Keratinocyte (primary cell): ENCODE results near the gene TTC14. TPM values are rescaled to one million over a fixed set of nuclear protein-coding genes. Genes with fewer than 3 reads are reported as not detected.

Source experiments
- DNase-seq: peaks from one replicate; pipeline ENCODE4 v3.0.0-alpha.2; 2011; ENCODE audit warnings: low read depth, missing footprints, low spot score
- FAIRE-seq: peaks from 2 replicates; lab custom pipeline; 2011; peaks lifted over from hg19 to GRCh38; lab: Jason Lieb, UNC
- H2AFZ ChIP-seq: 2 replicates; pipeline ENCODE4 v1.6.0; 2012; ENCODE audit warnings: low read length, control low read depth, inconsistent platforms; ENCODE audit not compliant: control insufficient read depth
- H3K27ac ChIP-seq: 2 replicates; pipeline ENCODE4 v1.5.1; 2011; ENCODE audit warnings: low read length; ENCODE audit not compliant: control insufficient read depth, insufficient read depth
- H3K27me3 ChIP-seq: 3 replicates; pipeline ENCODE4 v1.6.0; 2011; ENCODE audit warnings: low read length; ENCODE audit not compliant: control insufficient read depth, insufficient read depth; ENCODE audit errors: extremely low read depth
- H3K36me3 ChIP-seq, 2 experiments: 2 replicates in 1 of 2; 3 replicates in 1 of 2; pipeline ENCODE4 v1.5.1; 2011; ENCODE audit warnings: low read length in 2 of 2, mild to moderate bottlenecking in 1 of 2; ENCODE audit not compliant: control insufficient read depth in 2 of 2, insufficient read depth in 2 of 2; ENCODE audit errors: extremely low read depth in 1 of 2
- H3K4me1 ChIP-seq: 3 replicates; pipeline ENCODE4 v1.5.1; 2011; ENCODE audit warnings: low read length; ENCODE audit not compliant: control insufficient read depth, insufficient read depth; ENCODE audit errors: extremely low read depth
- H3K4me2 ChIP-seq: 3 replicates; pipeline ENCODE4 v1.6.0; 2011; ENCODE audit warnings: low read depth, low read length; ENCODE audit not compliant: control insufficient read depth, insufficient read depth; ENCODE audit errors: extremely low read depth
- H3K4me3 ChIP-seq, 3 experiments: fragments of 200-600 bp in 1 of 3; sonication (generic) in 1 of 3; 2 replicates in 2 of 3; 3 replicates in 1 of 3; pipeline ENCODE4 v1.5.1; 2011 to 2016; ENCODE audit warnings: low read length in 3 of 3, mild to moderate bottlenecking in 3 of 3, control low read depth in 2 of 3, inconsistent platforms in 1 of 3, low read depth in 1 of 3, mixed read lengths in 1 of 3, mixed run types in 1 of 3, moderate library complexity in 1 of 3; ENCODE audit not compliant: control insufficient read depth in 2 of 3, insufficient read depth in 2 of 3; ENCODE audit errors: extremely low read depth in 1 of 3
- H3K79me2 ChIP-seq: 2 replicates; pipeline ENCODE4 v1.6.0; 2012; ENCODE audit warnings: low read length; ENCODE audit not compliant: control insufficient read depth, insufficient read depth
- H3K9ac ChIP-seq: 3 replicates; pipeline ENCODE4 v1.6.0; 2011; ENCODE audit warnings: low read length; ENCODE audit not compliant: control insufficient read depth, insufficient read depth; ENCODE audit errors: extremely low read depth
- H3K9me1 ChIP-seq: 3 replicates; pipeline ENCODE4 v1.6.0; 2011; ENCODE audit warnings: low read length; ENCODE audit not compliant: control insufficient read depth, insufficient read depth; ENCODE audit errors: extremely low read depth
- H3K9me3 ChIP-seq: 2 replicates; pipeline ENCODE4 v1.5.1; 2012; ENCODE audit warnings: low read depth, low read length; ENCODE audit not compliant: control insufficient read depth
- H4K20me1 ChIP-seq: 3 replicates; pipeline ENCODE4 v1.6.0; 2011; ENCODE audit warnings: low read length; ENCODE audit not compliant: control insufficient read depth, insufficient read depth; ENCODE audit errors: extremely low read depth
- CTCF ChIP-seq, 3 experiments: IDR thresholded peaks in 1 of 3; conservative IDR thresholded peaks in 1 of 3; optimal IDR thresholded peaks in 1 of 3; 2 replicates in 2 of 3; 3 replicates in 1 of 3; pipeline versions ENCODE3 to v1.5.1; 2011; ENCODE audit warnings: low read length in 3 of 3, mild to moderate bottlenecking in 3 of 3, moderate library complexity in 2 of 3, control low read depth in 1 of 3, inconsistent platforms in 1 of 3; ENCODE audit not compliant: insufficient read depth in 2 of 3; ENCODE audit errors: extremely low read depth in 1 of 3
- EZH2 ChIP-seq: IDR thresholded peaks from one replicate; pipeline ENCODE4 v1.6.1; 2012; ENCODE audit warnings: inconsistent platforms, mild to moderate bottlenecking, low read length, moderate library complexity
- dilution Hi-C: fragments of 300-500 bp; cut with MboI; formaldehyde crosslinking; loops from one replicate; pipeline ENCODE4 v1.7.0; 2020; ENCODE audit warnings: low sequenced_read_pairs; ENCODE audit not compliant: extremely low pct_ligation_motif_present
- polyA plus RNA-seq, 5 experiments: library from polyadenylated mRNA; depleted of rRNA in 3 of 5; stranded (reverse) in 3 of 5; stranded (forward) in 1 of 5; unstranded in 1 of 5; fragments of >200 nt; gene quantifications; 1 replicate in 1 of 5; 2 replicates in 3 of 5; 3 replicates in 1 of 5; pipeline versions ENCODE4 v1.2.1 to v1.2.3, GENCODE V29; 2011 to 2012; ENCODE audit warnings: missing spikeins in 2 of 5, low read depth in 1 of 5, low replicate concordance in 1 of 5

TTC14 gene
- polyA plus RNA-seq, 1 donor (not counting 4 experiments of a cell fraction or from before 2014, with no cell fraction given) = 30.5 TPM

DNA sequence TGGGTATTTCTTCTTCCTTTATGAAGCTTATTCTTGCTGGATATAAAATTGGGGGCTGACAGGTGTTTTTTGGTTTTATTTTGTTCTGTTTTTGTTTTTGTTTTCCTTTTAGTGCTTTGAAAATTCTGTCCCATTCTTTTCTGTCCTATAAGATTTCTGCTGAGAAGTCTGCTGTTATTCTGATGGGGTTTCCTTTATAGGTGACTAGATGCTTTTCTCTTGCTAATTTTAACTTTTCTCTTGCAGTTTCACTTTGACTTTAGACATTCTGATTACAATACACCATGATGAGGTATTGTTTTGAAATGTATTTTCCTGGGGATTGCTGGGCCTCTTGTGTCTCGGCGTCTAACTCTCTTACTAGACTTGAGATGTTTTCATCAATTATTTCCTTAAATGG, 22.8 kb downstream of the TTC14 start:
- Histone ChIP-seq H3K4me2 (no peak overlapping the region), H3K9me3 (no peaks in the 10 kb centered on the region), H3K4me3 (no peak overlapping the region), H3K4me1 (no peaks in the 10 kb centered on the region), H2AFZ (no peak overlapping the region), H3K27me3 (no peaks in the 10 kb centered on the region), H3K9me1 (no peaks in the 10 kb centered on the region), H3K79me2 (no peaks in the 10 kb centered on the region), H3K27ac (no peak overlapping the region), H4K20me1 (no peaks in the 10 kb centered on the region), H3K9ac (no peak overlapping the region), H3K36me3 (peaks cover 0 to 1% of the 10 kb centered on the region in 2 experiments)
- DNase-seq (no peak), FAIRE-seq (no peak)
- dilution Hi-C loops = no loop called here
- TF ChIP-seq CTCF (optimal IDR thresholded peaks at IDR 0.05 in 1 of 3, IDR thresholded peaks at IDR 0.05 in 1 of 3, conservative IDR thresholded peaks at IDR 0.05 in 1 of 3; ENCODE audit: extremely low read depth in 1 of 3, insufficient read depth in 2 of 3, low read length in 3 of 3) = no peak

GRCh38 chr3:180626844-180627243, 24.9 kb downstream of the TTC14 start:
- H3K4me2 ChIP-seq = no peak overlapping the region
- H4K20me1 ChIP-seq = no peaks in the 10 kb centered on the region
- H3K9me1 ChIP-seq = no peaks in the 10 kb centered on the region
- DNase-seq (no peak), FAIRE-seq (no peak)
- H3K9me3 ChIP-seq = no peaks in the 10 kb centered on the region
- no peak for TF ChIP-seq CTCF (optimal IDR thresholded peaks at IDR 0.05 in 1 of 3, IDR thresholded peaks at IDR 0.05 in 1 of 3, conservative IDR thresholded peaks at IDR 0.05 in 1 of 3; ENCODE audit: extremely low read depth in 1 of 3, insufficient read depth in 2 of 3, low read length in 3 of 3)
- no peak for TF ChIP-seq EZH2
- no peak overlapping the region for H3K27ac ChIP-seq
- H3K36me3 ChIP-seq = no peaks in the 10 kb centered on the region
- no peak overlapping the region for H3K4me3 ChIP-seq
- dilution Hi-C loops = no loop called here
- H3K4me1 ChIP-seq = peaks cover 6% of the 10 kb centered on the region
- H2AFZ ChIP-seq = no peak overlapping the region
- no peak overlapping the region for H3K9ac ChIP-seq
- H3K27me3 ChIP-seq = no peaks in the 10 kb centered on the region
- no peaks in the 10 kb centered on the region for H3K79me2 ChIP-seq
